Stomach (tissue), 4 donors: Measurements from ENCODE around the gene HDAC9.

ENCODE experiments used
- CTCF ChIP-seq, 7 experiments: fragments of 450-650 bp in 4 of 7; fragments of 200-600 bp in 3 of 7; sonication (generic) in 3 of 7; IDR thresholded peaks; one replicate each; pipeline ENCODE4 v1.5.1; 2016 to 2019; ENCODE audit warnings: antibody characterized with exemption in 7 of 7, control low read depth in 2 of 7, mild to moderate bottlenecking in 1 of 7
- POLR2A ChIP-seq, 4 donors: fragments of 450-650 bp; IDR thresholded peaks; one replicate each; pipeline ENCODE4 v1.6.1; 2016; ENCODE audit warnings: antibody characterized with exemption in 4 of 4, control low read depth in 2 of 4, mild to moderate bottlenecking in 1 of 4, moderate library complexity in 1 of 4

GRCh38 chr7:19020711-19021110 is 525.2 kb downstream of the HDAC9 start:
- TF ChIP-seq CTCF (IDR thresholded peaks at IDR 0.05) (no peak), POLR2A (IDR thresholded peaks at IDR 0.05) (no peak)
